ENCODE data around the gene APOL5.

- TF ChIP-seq CTCF (conservative IDR thresholded peaks at IDR 0.05; ENCODE audit: low read depth, low read length) (no peak), EZH2 (IDR thresholded peaks at IDR 0.05; ENCODE audit: low read length, unreplicated experiment) (no peak), EZH2phosphoT487 (IDR thresholded peaks at IDR 0.05; ENCODE audit: borderline replicate concordance, low read length) (no peak)
Measured at GRCh38 chr22:35690001-35690400, 27.7 kb upstream of the APOL5 start.

Data from PC-3 (cell line).